PC-9 (cell line): ENCODE results near the gene BLM. TPM values are rescaled to one million over a fixed set of nuclear protein-coding genes. Genes with fewer than 3 reads are reported as not detected.

Experiments
- BruUV-seq: library from RNA; stranded (reverse); fragments of 400-500 nt; replicated peaks from 2 replicates; lab custom pipeline; 2021; lab: Mats Ljungman, UMichigan
- CTCF ChIA-PET: fragments of 300-600 bp; sonication (Branson Sonifier 250); formaldehyde crosslinking; loops from one replicate; lab custom pipeline; 2022; ENCODE audit warnings: antibody characterized with exemption; lab: Charles Lee
- POLR2A ChIA-PET: fragments of 300-600 bp; sonication (Branson Sonifier 250); formaldehyde crosslinking; loops from one replicate; lab custom pipeline; 2022; ENCODE audit warnings: antibody characterized with exemption; ENCODE audit not compliant: unreplicated experiment; lab: Charles Lee
- DNase-seq, 2 experiments: peaks; one replicate each; pipeline versions ENCODE4 v3.0.0 to v3.0.0-alpha.2; 2015 to 2022; ENCODE audit warnings: mixed read lengths in 1 of 2
- H2AFZ ChIP-seq: fragments of 200-600 bp; sonication (generic); 2 replicates; pipeline ENCODE4 v1.8.1; 2017; ENCODE audit warnings: antibody characterized with exemption
- H3F3A ChIP-seq: fragments of 200-600 bp; sonication (generic); 2 replicates; pipeline ENCODE4 v1.8.1; 2017; ENCODE audit warnings: antibody characterized with exemption, mild to moderate bottlenecking, low read depth; ENCODE audit not compliant: insufficient read depth
- H3K27ac ChIP-seq: fragments of 200-600 bp; sonication (generic); 2 replicates; pipeline ENCODE4 v1.6.1; 2016; ENCODE audit warnings: mixed run types
- H3K27me3 ChIP-seq: fragments of 200-600 bp; sonication (generic); 2 replicates; pipeline ENCODE4 v1.6.1; 2016; ENCODE audit warnings: low read depth, mixed run types; ENCODE audit not compliant: insufficient read depth
- H3K36me3 ChIP-seq: fragments of 200-600 bp; sonication (generic); 2 replicates; pipeline ENCODE4 v1.6.1; 2016; ENCODE audit warnings: low read depth, mixed run types
- H3K4me1 ChIP-seq: fragments of 200-600 bp; sonication (generic); replicated peaks from 2 replicates; pipeline ENCODE4 v1.6.1; 2016; ENCODE audit warnings: mixed run types; ENCODE audit not compliant: insufficient read depth
- H3K4me2 ChIP-seq: fragments of 200-600 bp; sonication (generic); 2 replicates; pipeline ENCODE4 v1.6.1; 2017; ENCODE audit warnings: mixed run types
- H3K4me3 ChIP-seq: fragments of 200-600 bp; sonication (generic); 2 replicates; pipeline ENCODE4 v1.6.1; 2016; ENCODE audit warnings: mixed run types
- H3K79me2 ChIP-seq: fragments of 200-600 bp; sonication (generic); 2 replicates; pipeline ENCODE4 v1.6.1; 2017; ENCODE audit warnings: low read depth, mixed run types
- H3K9me2 ChIP-seq: fragments of 200-600 bp; sonication (generic); 2 replicates; pipeline ENCODE4 v1.8.1; 2017; ENCODE audit warnings: mild to moderate bottlenecking; ENCODE audit not compliant: insufficient read depth
- H3K9me3 ChIP-seq: fragments of 200-600 bp; sonication (generic); 2 replicates; pipeline ENCODE4 v1.8.1; 2016; ENCODE audit warnings: low read depth; ENCODE audit not compliant: insufficient read depth
- H4K20me1 ChIP-seq: fragments of 200-600 bp; sonication (generic); 2 replicates; pipeline ENCODE4 v1.8.1; 2017; ENCODE audit not compliant: insufficient read depth
- CTCF ChIP-seq: fragments of 200-600 bp; sonication (generic); conservative IDR thresholded peaks from 2 replicates; pipeline ENCODE4 v1.6.1; 2017; ENCODE audit warnings: mixed run types, antibody characterized with exemption, mild to moderate bottlenecking, moderate library complexity
- EZH2 ChIP-seq: fragments of 200-600 bp; sonication (generic); IDR thresholded peaks from 2 replicates; pipeline ENCODE4 v1.8.0; 2017; ENCODE audit warnings: antibody characterized with exemption, low read depth
- intact Hi-C: fragments of 100-400 bp; cut with micrococcal nuclease; formaldehyde crosslinking; loops from one replicate; pipeline ENCODE4 v1.10.0; 2022; ENCODE audit not compliant: unreplicated experiment
- total RNA-seq: library from RNA; stranded (reverse); gene quantifications from 2 replicates; pipeline ENCODE4 v1.2.3, GENCODE V29; 2021

Gene BLM
- total RNA-seq, 1 experiment from 2014 or later, result 19.1 TPM

- ChIA-PET POLR2A (no interaction called here), CTCF (no interaction called here)
- H3K9me3 ChIP-seq, result no peaks in the 10 kb centered on the region
- H4K20me1 ChIP-seq, result no peaks in the 10 kb centered on the region
- DNase-seq, result no peak
- H3F3A ChIP-seq, result no peaks in the 10 kb centered on the region
- no peak overlapping the region for H3K27ac ChIP-seq
- H3K36me3 ChIP-seq, result no peaks in the 10 kb centered on the region
- no peaks in the 10 kb centered on the region for H3K4me1 ChIP-seq
- intact Hi-C loops, result loop anchor here (10.0 kb wide), 1 partner anchor 187 kb away; no protein-coding TSS in a partner anchor
- TF ChIP-seq EZH2 (no peak), CTCF (no peak)
- no peak overlapping the region for H3K4me3 ChIP-seq
- H3K79me2 ChIP-seq, result no peaks in the 10 kb centered on the region
- no TSS peak for BruUV-seq
- no peaks in the 10 kb centered on the region for H3K27me3 ChIP-seq
- no peak overlapping the region for H2AFZ ChIP-seq
- no peaks in the 10 kb centered on the region for H3K9me2 ChIP-seq
- no peak overlapping the region for H3K4me2 ChIP-seq
These were observed 25.8 kb upstream of the BLM start for GRCh38 chr15:90691369-90691768.

- CTCF ChIA-PET, result no interaction called here
- H3K4me3 ChIP-seq, result no peak overlapping the region
- H3K9me3 ChIP-seq, result no peaks in the 10 kb centered on the region
- no TSS peak for BruUV-seq
- H3K36me3 ChIP-seq, result no peaks in the 10 kb centered on the region
- intact Hi-C loops, result loop anchor here (10.0 kb wide), 1 partner anchor 187 kb away; no protein-coding TSS in a partner anchor
- POLR2A ChIA-PET, result no interaction called here
- H3K27ac ChIP-seq, result no peak overlapping the region
- H3K79me2 ChIP-seq, result no peaks in the 10 kb centered on the region
- no peaks in the 10 kb centered on the region for H3F3A ChIP-seq
- no peaks in the 10 kb centered on the region for H3K4me1 ChIP-seq
- no peaks in the 10 kb centered on the region for H3K9me2 ChIP-seq
- H3K4me2 ChIP-seq, result no peak overlapping the region
- no peaks in the 10 kb centered on the region for H4K20me1 ChIP-seq
- H2AFZ ChIP-seq, result no peak overlapping the region
- DNase-seq, result no peak
- H3K27me3 ChIP-seq, result no peaks in the 10 kb centered on the region
- TF ChIP-seq EZH2, result no peak
- no peak for TF ChIP-seq CTCF
These were observed 25.0 kb upstream of the BLM start for GRCh38 chr15:90691982-90692773.

- CTCF ChIA-PET, result interaction anchor here (0.6 to 1.0 kb wide), 2 partner anchors 47 to 375 kb away, joined by 3 to 4 read pairs; no protein-coding TSS in a partner anchor
- no peaks in the 10 kb centered on the region for H3K27me3 ChIP-seq
- TF ChIP-seq EZH2 (no peak), CTCF (no peak)
- no peaks in the 10 kb centered on the region for H3K9me2 ChIP-seq
- H3K4me2 ChIP-seq, result no peak overlapping the region
- H3K27ac ChIP-seq, result no peak overlapping the region
- H3K36me3 ChIP-seq, result no peaks in the 10 kb centered on the region
- H3K9me3 ChIP-seq, result no peaks in the 10 kb centered on the region
- POLR2A ChIA-PET, result no interaction called here
- no TSS peak for BruUV-seq
- H2AFZ ChIP-seq, result no peak overlapping the region
- H3K79me2 ChIP-seq, result no peaks in the 10 kb centered on the region
- DNase-seq, result no peak
- no peaks in the 10 kb centered on the region for H3K4me1 ChIP-seq
- no peak overlapping the region for H3K4me3 ChIP-seq
- H4K20me1 ChIP-seq, result no peaks in the 10 kb centered on the region
- H3F3A ChIP-seq, result no peaks in the 10 kb centered on the region
- intact Hi-C loops, result loop anchor here (10.0 kb wide), 1 partner anchor 190 kb away; no protein-coding TSS in a partner anchor
These were observed 22.2 kb upstream of the BLM start for GRCh38 chr15:90694987-90695386.
